Activated naive CD8-positive, alpha-beta T cell treated with anti-CD3 and anti-CD28 coated beads, Interleukin-2, amount 50 U/mL, for 16 hours (primary cell): Measurements from ENCODE around the gene PM20D2.
"Not testable (repeated sequence)": the region's sequence is repeated elsewhere in the genome, so short reads cannot be mapped to it uniquely, and the experiment has no call there.

Experiments used
- DNase-seq: peaks from one replicate; pipeline ENCODE4 v3.0.0-alpha.2; 2020; ENCODE audit warnings: low read depth, low spot score

PM20D2 gene

GRCh38 chr6:89145956-89146717 is at the start of gene PM20D2:
Gene PM20D2 (plus strand): TSS chr6:89146055. CDS start chr6:89146145, 90 bp downstream.
- peak; percentile 47 for DNase-seq

- no peak for DNase-seq
Observed at GRCh38 chr6:89098461-89098860, 47.4 kb upstream of the PM20D2 start.

GRCh38 chr6:89100114-89100513 is 45.7 kb upstream of the PM20D2 start:
- no peak for DNase-seq

DNA sequence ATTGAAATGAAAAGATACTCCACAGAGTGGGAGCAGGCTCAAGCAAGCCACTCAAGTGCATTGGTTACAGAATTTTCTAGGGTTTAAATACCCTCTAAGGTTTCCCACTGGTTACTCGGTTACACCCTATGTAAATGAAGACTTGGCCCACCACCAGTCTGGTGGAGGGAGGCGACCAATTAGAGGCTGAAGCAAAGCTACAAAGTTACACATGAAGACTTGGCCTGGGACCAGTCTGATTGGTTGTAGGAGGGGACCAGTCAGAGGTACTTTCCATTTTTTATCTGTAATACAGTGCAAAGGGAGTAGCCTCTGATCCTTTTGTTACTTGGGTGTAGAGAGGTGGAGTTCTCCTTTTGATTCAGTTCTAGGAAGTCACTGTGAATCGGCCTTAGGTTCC is 35.6 kb upstream of the PM20D2 start:
- no peak for DNase-seq

- DNase-seq = no peak
Observed at GRCh38 chr6:89111933-89112332, 33.9 kb upstream of the PM20D2 start.

DNA sequence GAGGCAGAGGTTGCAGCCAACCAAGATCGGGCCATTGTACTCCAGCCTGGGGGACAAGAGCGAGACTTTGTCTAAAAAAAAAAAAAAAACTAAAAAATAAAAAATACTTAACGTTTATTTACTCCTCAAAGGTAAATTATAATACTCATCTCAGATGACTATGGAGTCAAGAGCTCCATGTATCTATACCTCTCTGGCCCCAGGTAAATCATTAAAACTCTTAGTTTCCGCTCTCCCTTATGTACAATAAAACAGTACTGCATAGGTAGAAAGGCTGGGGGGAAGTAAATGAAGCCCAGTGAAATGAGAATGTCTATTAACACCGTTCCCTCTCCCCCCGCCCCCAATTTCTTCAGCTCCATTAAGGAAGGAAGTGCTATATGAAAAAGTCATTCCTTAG is 29.2 kb upstream of the PM20D2 start:
- DNase-seq = no peak

GRCh38 chr6:89117211-89118108 is 28.4 kb upstream of the PM20D2 start, which contains the start of gene SRSF12:
Gene SRSF12 (minus strand): TSS chr6:89118071. CDS start chr6:89117887, 184 bp downstream.
- no peak for DNase-seq

GRCh38 chr6:89118931-89119330 is 26.9 kb upstream of the PM20D2 start:
- DNase-seq = no peak

- no peak for DNase-seq
Observed at GRCh38 chr6:89120371-89120770, 25.5 kb upstream of the PM20D2 start.

- no peak for DNase-seq
Observed at GRCh38 chr6:89121934-89122333, 23.9 kb upstream of the PM20D2 start.

GRCh38 chr6:89122625-89123024 is 23.2 kb upstream of the PM20D2 start:
- no peak for DNase-seq

DNA sequence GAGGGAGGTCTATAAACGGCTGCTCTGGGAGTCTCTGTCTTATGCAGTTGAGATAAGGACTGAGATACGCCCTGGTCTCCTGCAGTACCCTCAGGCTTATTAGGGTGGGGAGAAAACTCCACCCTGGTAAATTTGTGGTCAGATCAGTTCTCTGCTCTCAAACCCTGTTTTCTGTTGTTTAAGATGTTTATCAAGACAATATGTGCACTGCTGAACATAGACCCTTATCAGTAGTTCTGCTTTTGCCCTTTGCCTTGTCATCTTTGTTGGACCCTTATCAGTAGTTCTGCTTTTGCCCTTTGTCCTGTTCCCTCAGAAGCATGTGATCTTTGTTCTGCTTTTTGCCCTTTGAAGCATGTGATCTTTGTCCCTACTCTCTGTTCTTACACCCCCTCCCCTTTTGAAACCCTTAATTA is 17.6 kb upstream of the PM20D2 start:
- DNase-seq = not testable (repeated sequence)

DNA sequence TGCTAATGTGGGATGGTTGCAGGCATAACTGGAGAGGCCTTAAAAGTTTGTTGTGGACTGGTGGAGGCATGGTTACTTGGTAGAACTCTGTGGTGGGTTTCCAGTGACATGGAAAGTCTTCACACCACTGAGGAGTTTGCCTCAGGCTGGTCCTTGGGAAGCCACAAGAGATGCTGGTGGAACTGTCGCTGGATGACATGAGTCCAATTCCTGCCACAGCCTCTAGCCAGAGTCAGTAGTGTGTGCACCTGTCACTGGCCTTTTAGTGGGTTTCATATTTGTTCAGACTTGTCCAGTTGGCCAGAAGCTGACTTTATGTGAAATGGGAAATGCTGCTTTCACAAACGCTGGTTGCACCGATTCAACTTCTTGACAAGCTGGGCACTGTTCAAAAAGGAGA is 14.3 kb upstream of the PM20D2 start:
- DNase-seq = no peak

GRCh38 chr6:89132057-89132456 is 13.8 kb upstream of the PM20D2 start:
- DNase-seq = no peak

- no peak for DNase-seq
Observed at GRCh38 chr6:89133981-89134380, 11.9 kb upstream of the PM20D2 start.

DNA sequence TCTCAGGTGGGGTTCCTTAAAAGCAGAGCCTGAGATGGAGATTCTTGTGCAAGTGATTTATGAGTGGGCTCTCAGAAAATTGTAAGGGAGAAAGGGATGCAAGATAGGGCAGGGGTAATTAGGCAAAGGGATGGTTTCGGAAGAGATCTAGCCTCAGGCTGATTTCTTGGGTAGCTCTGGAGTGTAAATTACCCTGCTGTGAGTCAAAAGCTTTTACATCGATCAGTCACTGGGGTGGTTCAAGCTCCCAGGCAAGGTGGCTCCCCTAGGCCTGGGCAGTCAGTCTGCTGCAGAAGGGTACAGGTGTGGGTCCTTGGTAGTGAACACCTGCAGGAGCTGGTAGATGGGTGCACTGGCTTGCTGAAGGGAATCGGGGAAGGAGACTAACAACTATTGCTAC is 11.1 kb upstream of the PM20D2 start:
- no peak for DNase-seq

DNA sequence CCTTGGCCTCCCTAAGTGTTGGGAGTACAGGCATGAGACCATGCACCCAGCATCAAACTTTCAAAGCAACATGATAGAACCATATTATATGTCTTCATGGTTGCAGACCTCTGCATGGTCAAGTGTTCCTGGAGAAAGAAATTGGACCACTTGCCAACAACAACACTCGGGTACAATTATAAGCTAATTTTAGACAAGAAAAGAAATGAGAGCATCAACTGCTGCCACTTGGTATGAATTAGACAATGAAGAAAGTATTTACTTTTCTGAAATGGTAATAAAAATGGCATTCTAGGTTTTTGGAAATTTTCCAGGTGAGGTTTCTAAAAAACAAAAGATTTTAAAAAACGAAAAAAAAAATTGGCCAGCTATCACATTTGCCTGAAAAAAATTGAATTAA is 7.7 kb upstream of the PM20D2 start:
- no peak for DNase-seq

- no peak for DNase-seq
Observed at GRCh38 chr6:89139509-89140346, 6.1 kb upstream of the PM20D2 start.

DNA sequence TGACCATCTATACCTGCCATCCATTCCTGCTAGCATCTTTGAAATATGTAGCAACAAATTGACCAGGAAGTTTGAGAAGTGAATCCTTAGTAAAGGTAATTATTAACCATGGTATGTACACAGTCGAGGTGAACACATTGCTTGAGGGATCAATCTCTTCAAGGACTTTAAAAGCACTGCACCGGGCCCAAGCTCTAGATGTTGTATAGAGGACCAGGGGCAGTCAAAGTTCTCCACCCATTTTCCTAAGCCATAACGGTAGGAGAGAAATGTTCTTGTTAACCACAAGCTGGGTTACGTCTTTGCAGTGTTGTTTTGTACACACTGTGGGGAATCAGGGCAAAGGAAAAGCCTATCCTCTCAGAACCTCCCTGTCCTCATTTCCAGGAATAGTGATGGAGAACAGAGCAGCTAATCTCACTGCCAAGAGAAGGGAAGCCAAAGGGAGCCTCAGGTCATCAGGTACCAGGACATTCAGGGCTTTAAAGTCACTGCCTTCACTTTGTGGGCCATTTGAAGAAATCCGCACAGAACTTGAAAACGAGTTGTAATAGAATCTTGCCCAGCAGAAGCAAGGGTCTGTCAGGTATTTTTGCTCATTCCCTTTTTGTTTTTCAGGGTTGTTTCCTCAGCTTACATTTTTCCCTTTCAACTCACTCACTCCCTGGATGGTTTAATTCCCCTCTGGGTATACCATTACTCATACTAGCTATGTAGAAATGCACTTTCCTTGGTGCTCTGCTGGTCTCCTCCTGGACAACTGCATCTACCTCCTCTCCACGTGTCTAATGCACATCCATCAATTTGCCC is 5.3 kb upstream of the PM20D2 start:
- no peak for DNase-seq

- no peak for DNase-seq
Observed at GRCh38 chr6:89144354-89144906, 1.4 kb upstream of the PM20D2 start.
